Liver (tissue), 9 donors: ENCODE measurements around the gene PARVG. TPM values are rescaled to one million over a fixed set of nuclear protein-coding genes. Genes with fewer than 3 reads are reported as not detected.

Experiments used
- DNase-seq: peaks from one replicate; pipeline ENCODE4 v3.0.0-alpha.2; 2017; ENCODE audit warnings: low spot score
- H3K27ac ChIP-seq, 2 donors: one replicate each; pipeline ENCODE4 v1.7.0; 2013; ENCODE audit warnings: inconsistent platforms in 2 of 2, low read length in 2 of 2, control low read depth in 1 of 2, low read depth in 1 of 2, mild to moderate bottlenecking in 1 of 2
- H3K27me3 ChIP-seq, 4 donors: one replicate each; pipeline versions ENCODE4 v1.6.1 to v1.7.0; 2013; ENCODE audit warnings: low read length in 3 of 4, inconsistent platforms in 1 of 4, mild to moderate bottlenecking in 1 of 4, moderate library complexity in 1 of 4; ENCODE audit not compliant: control insufficient read depth in 4 of 4, insufficient read depth in 4 of 4
- H3K36me3 ChIP-seq, 4 donors: one replicate each; pipeline versions ENCODE4 v1.6.1 to v1.7.0; 2013; ENCODE audit warnings: low read length in 3 of 4, mild to moderate bottlenecking in 3 of 4, low read depth in 1 of 4, moderate library complexity in 1 of 4; ENCODE audit not compliant: control insufficient read depth in 4 of 4, insufficient read depth in 3 of 4
- H3K4me1 ChIP-seq, 4 donors: one replicate each; pipeline versions ENCODE4 v1.6.1 to v1.7.0; 2013; ENCODE audit warnings: low read length in 3 of 4, mild to moderate bottlenecking in 3 of 4, moderate library complexity in 1 of 4; ENCODE audit not compliant: control insufficient read depth in 4 of 4, insufficient read depth in 4 of 4
- H3K4me3 ChIP-seq, 3 donors: one replicate each; pipeline versions ENCODE4 v1.6.1 to v1.7.0; 2013; ENCODE audit warnings: low read length in 3 of 3, control low read depth in 1 of 3, low read depth in 1 of 3, mild to moderate bottlenecking in 1 of 3
- H3K9ac ChIP-seq, 2 donors: one replicate each; pipeline ENCODE4 v1.7.0; 2013; ENCODE audit warnings: low read length in 2 of 2, mild to moderate bottlenecking in 2 of 2, moderate library complexity in 2 of 2, control low read depth in 1 of 2, low read depth in 1 of 2
- H3K9me3 ChIP-seq, 4 donors: one replicate each; pipeline versions ENCODE4 v1.6.1 to v1.7.0; 2013; ENCODE audit warnings: low read length in 3 of 4; ENCODE audit not compliant: control insufficient read depth in 4 of 4
- FOXA1 ChIP-seq: IDR thresholded peaks from 2 replicates; pipeline ENCODE4 v1.6.1; 2016; ENCODE audit warnings: antibody characterized with exemption
- GABPA ChIP-seq, 2 donors: IDR thresholded peaks in 1 of 2; conservative IDR thresholded peaks in 1 of 2; 2 replicates each; pipeline ENCODE4 v1.6.1; 2016; ENCODE audit warnings: antibody characterized with exemption in 2 of 2, mild to moderate bottlenecking in 1 of 2, moderate library complexity in 1 of 2
- HNF4A ChIP-seq, 2 donors: conservative IDR thresholded peaks; 2 replicates each; pipeline ENCODE4 v1.6.1; 2016; ENCODE audit warnings: antibody characterized with exemption in 2 of 2, mild to moderate bottlenecking in 2 of 2
- HNF4G ChIP-seq: IDR thresholded peaks from 2 replicates; pipeline ENCODE4 v1.6.1; 2016; ENCODE audit warnings: antibody characterized with exemption
- JUND ChIP-seq, 2 donors: IDR thresholded peaks; 2 replicates each; pipeline ENCODE4 v1.6.1; 2016; ENCODE audit warnings: antibody characterized with exemption in 2 of 2
- MAX ChIP-seq: IDR thresholded peaks from 2 replicates; pipeline ENCODE4 v1.6.1; 2016; ENCODE audit warnings: antibody characterized with exemption
- RAD21 ChIP-seq, 2 donors: IDR thresholded peaks; 2 replicates each; pipeline ENCODE4 v1.6.1; 2016; ENCODE audit warnings: antibody characterized with exemption in 2 of 2, mild to moderate bottlenecking in 2 of 2
- ZBTB33 ChIP-seq: IDR thresholded peaks from 2 replicates; pipeline ENCODE4 v1.6.1; 2016; ENCODE audit warnings: antibody characterized with exemption
- WGBS: extraction: QIAGEN DNeasy Blood & Tissue Kit; methylation state at CpG from one replicate; pipeline ENCODE4 v1.1.7; 2013; 5-methylcytosine and 5-hydroxymethylcytosine counted together
- polyA plus RNA-seq, 2 donors: library from polyadenylated mRNA; stranded (reverse) in 1 of 2; unstranded in 1 of 2; fragments of 200-250 nt in 1 of 2; fragments of >200 nt in 1 of 2; fragmentation: Nextera tagmentation in 1 of 2; extraction: Ambion mirVana in 1 of 2; gene quantifications; one replicate each; pipeline versions ENCODE4 v1.2.1 to v1.2.3, GENCODE V29; 2013 to 2015
- total RNA-seq, 2 donors: library from RNA; depleted of rRNA; stranded (reverse); fragments of >200 nt; gene quantifications; one replicate each; pipeline ENCODE4 v1.2.3, GENCODE V29; 2014
- TF ChIP-seq, protein P1 (sequence below): fragments of 150-350 bp; IDR thresholded peaks from 2 replicates; pipeline ENCODE4 v1.5.1; 2017; ENCODE audit warnings: improper control_type of control experiment, low read depth, low read length; ENCODE audit not compliant: missing input control
- TF ChIP-seq, protein P2 (sequence below): IDR thresholded peaks from 2 replicates; pipeline ENCODE4 v1.6.1; 2016; ENCODE audit warnings: antibody characterized with exemption, mild to moderate bottlenecking
- TF ChIP-seq, protein P3 (sequence below): IDR thresholded peaks from 2 replicates; pipeline ENCODE4 v1.6.1; 2016; ENCODE audit warnings: antibody characterized with exemption
- donor health status: healthy.
- donor health status: healthy.
- donor health status: healthy.
- donor health status: healthy.
- donor health status: healthy.

The PARVG gene
- total and polyA plus RNA-seq, 4 donors: 4.0 to 12.1 (median 6.6) TPM

DNA sequence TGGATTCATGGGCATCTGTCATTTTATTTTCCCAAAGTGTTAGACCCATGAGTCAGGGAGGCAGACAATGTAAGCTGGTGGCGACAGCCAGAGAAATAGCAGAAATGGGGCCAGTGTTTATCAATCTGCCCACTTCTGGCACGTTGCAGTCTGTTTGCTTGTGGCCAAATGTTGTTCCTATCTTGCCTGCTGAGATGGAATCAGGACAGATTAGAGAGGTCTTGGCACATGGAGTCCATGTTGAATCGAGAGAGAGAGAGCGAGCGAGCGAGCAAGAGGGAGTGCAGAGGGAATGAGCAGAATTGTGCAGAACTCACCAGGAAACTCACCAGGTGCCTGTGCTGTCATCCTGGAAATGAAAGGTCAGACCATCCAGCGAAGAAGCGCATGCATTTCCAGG is 21.9 kb upstream of the PARVG start (continued):
- TF ChIP-seq ZBTB33: no peak
- TF ChIP-seq MAX: no peak
- no peak for TF ChIP-seq JUND (IDR thresholded peaks at IDR 0.05)

DNA sequence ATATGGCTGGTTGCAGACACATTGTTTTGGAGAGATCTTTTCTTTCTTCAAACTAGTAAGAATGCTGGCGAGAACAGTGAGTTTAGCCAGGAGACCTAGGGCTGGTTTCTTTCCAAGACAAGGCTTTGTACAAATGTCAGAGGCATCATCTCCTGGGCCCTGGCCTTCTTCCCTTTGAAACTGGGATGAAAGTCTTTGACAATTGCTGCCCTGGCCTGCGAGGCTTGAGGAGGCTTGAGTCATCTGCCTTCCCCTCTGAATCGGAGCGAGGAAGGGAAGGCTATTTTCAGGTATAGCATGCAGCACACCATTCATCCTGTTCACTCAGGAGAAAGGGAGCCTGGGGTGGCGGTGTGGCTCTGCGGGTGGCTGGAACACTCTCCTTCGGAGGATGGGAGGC is 21.5 kb upstream of the PARVG start:
- Histone ChIP-seq H3K9me3 (no peaks in the 10 kb centered on the region), H3K27ac (no peak overlapping the region), H3K36me3 (peaks cover 0 to 3% (median 0%) of the 10 kb centered on the region in 4 donors), H3K4me1 (no peaks in the 10 kb centered on the region), H3K9ac (no peak overlapping the region), H3K4me3 (no peak overlapping the region), H3K27me3 (no peaks in the 10 kb centered on the region)
- no peak for TF ChIP-seq HNF4G
- no peak for TF ChIP-seq RAD21 (IDR thresholded peaks at IDR 0.05)
- no peak for TF ChIP-seq GABPA (IDR thresholded peaks at IDR 0.05 in 1 of 2, conservative IDR thresholded peaks at IDR 0.05 in 1 of 2)
- TF ChIP-seq, protein P1, sequence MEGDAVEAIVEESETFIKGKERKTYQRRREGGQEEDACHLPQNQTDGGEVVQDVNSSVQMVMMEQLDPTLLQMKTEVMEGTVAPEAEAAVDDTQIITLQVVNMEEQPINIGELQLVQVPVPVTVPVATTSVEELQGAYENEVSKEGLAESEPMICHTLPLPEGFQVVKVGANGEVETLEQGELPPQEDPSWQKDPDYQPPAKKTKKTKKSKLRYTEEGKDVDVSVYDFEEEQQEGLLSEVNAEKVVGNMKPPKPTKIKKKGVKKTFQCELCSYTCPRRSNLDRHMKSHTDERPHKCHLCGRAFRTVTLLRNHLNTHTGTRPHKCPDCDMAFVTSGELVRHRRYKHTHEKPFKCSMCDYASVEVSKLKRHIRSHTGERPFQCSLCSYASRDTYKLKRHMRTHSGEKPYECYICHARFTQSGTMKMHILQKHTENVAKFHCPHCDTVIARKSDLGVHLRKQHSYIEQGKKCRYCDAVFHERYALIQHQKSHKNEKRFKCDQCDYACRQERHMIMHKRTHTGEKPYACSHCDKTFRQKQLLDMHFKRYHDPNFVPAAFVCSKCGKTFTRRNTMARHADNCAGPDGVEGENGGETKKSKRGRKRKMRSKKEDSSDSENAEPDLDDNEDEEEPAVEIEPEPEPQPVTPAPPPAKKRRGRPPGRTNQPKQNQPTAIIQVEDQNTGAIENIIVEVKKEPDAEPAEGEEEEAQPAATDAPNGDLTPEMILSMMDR: no peak
- TF ChIP-seq, protein P2, sequence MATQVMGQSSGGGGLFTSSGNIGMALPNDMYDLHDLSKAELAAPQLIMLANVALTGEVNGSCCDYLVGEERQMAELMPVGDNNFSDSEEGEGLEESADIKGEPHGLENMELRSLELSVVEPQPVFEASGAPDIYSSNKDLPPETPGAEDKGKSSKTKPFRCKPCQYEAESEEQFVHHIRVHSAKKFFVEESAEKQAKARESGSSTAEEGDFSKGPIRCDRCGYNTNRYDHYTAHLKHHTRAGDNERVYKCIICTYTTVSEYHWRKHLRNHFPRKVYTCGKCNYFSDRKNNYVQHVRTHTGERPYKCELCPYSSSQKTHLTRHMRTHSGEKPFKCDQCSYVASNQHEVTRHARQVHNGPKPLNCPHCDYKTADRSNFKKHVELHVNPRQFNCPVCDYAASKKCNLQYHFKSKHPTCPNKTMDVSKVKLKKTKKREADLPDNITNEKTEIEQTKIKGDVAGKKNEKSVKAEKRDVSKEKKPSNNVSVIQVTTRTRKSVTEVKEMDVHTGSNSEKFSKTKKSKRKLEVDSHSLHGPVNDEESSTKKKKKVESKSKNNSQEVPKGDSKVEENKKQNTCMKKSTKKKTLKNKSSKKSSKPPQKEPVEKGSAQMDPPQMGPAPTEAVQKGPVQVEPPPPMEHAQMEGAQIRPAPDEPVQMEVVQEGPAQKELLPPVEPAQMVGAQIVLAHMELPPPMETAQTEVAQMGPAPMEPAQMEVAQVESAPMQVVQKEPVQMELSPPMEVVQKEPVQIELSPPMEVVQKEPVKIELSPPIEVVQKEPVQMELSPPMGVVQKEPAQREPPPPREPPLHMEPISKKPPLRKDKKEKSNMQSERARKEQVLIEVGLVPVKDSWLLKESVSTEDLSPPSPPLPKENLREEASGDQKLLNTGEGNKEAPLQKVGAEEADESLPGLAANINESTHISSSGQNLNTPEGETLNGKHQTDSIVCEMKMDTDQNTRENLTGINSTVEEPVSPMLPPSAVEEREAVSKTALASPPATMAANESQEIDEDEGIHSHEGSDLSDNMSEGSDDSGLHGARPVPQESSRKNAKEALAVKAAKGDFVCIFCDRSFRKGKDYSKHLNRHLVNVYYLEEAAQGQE: no peak
- no peak for TF ChIP-seq HNF4A (conservative IDR thresholded peaks at IDR 0.05)
- TF ChIP-seq, protein P3, sequence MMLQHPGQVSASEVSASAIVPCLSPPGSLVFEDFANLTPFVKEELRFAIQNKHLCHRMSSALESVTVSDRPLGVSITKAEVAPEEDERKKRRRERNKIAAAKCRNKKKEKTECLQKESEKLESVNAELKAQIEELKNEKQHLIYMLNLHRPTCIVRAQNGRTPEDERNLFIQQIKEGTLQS: no peak
- TF ChIP-seq MAX: no peak
- no peak for TF ChIP-seq ZBTB33
- TF ChIP-seq FOXA1: no peak
- DNase-seq: no peak
- 88% methylated on average over 7 of the region's 7 CpGs for WGBS
